HG03442 (cell line): Measurements from ENCODE around the gene RAD51B.
"Not testable (repeated sequence)": the region's sequence is repeated elsewhere in the genome, so short reads cannot be mapped to it uniquely, and the experiment has no call there.

ENCODE experiments used
- ATAC-seq: cut with Tn5 transposase; IDR thresholded peaks from one replicate; pipeline ENCODE4 v1.9.1; 2021; ENCODE audit warnings: mild to moderate bottlenecking, moderate library complexity; ENCODE audit not compliant: unreplicated experiment

The RAD51B gene

DNA sequence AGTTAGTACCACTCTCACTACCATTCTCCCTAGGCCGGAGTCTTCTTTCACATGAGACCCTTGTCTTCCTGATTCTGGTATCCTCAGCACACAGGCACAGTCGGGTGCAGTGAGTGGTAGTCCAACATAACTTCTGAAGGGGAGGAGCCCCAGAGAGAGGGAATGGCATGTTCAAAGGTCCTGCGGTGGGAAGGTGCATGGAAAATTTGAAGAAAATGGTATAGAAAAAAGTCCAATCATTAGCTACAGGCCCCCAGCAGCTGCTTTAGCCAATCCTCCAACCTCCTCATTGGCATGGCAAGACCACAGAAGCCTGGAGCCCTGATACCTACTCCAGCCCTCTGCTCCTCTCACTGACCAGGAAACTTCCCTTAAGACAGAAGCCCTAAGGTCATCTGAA lies 876.7 kb downstream of the RAD51B start:
- no peak for ATAC-seq

GRCh38 chr14:68696721-68697495 lies 877.3 kb downstream of the RAD51B start:
- no peak for ATAC-seq

GRCh38 chr14:68698773-68699172 lies 879.2 kb downstream of the RAD51B start:
- ATAC-seq = not testable (repeated sequence)

DNA sequence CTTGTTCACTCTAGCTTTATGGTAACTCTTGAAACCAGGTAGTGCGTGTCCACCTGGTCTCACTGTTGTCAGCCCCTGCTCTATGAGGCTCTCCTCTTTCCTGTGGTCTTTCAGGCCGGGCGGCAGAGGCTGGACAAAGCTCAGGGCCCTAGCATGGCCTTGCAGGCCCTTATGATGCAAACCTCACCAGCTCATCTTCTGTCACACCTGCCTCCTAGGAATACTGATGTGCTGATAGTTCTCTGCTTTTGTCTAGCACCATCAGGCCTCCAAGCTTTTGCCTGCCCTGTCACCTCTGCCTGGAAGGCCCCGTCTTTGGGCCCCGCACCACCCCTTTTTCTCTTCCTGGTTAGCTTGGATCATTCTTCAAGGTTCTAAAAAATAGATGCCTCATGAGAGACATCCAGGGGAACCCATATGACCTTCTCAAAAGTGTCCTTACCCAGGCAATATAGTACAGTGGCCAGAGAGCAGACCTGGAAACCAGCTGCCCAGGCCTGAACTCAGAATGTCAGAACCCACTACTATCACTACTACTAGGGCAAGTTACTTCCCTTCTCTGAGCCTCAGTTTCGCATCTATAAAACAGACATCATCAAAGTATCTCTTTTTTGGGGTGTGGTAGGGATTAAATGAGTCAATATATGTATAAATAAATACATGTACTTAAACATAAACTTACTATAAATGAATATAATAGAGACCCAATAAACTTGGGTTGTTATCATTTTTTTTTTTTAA lies 881.6 kb downstream of the RAD51B start:
- no peak for ATAC-seq

DNA sequence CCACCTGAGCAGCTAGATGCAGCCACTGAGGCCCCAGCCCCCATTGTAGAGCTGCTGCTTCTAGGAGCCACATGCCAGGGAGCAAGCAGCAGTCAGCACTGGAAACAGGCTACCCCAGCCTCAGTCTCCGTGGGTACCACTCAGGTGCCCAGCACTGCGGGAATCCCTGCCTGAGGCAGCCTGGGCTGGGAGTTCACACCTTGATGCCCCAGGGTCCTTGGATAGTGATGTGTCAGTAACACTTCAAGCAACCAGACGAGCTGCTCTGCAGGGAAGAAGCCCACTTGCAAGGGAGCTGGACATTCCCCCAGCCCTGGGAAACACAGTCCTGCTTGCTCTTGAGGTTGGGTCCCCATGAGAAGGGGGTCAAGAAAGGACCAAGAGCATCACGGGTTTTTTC lies 882.6 kb downstream of the RAD51B start:
- ATAC-seq = no peak

DNA sequence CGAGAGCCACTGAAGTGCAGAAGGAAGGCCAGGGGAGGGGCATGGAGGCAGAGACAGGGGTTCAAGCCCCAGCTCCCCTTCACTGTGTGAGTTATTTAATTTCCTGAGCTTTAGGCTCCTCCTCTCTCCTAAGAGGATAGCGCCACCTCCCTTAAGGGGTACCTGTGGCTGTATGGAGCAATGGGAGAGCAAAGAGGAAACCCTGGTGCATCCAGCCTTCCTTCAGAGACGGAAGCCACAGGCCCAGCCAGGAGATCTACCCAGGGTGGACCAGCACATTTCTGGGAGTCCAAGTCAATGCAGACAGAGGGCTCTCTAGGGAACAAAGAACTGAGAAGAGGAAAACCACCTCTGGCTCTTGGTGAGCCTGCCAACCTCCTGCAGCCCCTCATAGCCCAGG lies 883.0 kb downstream of the RAD51B start:
- ATAC-seq = no peak

DNA sequence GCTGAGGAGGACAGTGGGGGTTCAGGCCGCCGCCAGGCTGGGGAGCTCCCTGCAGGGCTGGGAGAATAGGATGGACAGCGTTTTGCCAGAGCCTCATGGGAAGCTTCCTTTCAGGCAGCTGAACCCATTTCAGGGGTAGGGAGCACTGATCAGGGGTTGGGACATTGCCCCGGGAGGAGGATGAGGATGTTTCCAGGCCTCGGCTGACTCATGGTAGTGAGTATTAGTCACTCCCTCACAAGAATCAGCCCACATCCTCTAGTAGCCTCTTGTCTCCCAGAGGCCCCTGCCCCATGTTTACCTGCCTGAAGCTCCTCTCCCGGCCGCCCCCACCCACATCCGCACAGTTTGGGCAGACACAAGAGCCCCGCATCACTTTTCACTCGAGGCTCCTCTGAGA lies 883.5 kb downstream of the RAD51B start:
- ATAC-seq = no peak

- ATAC-seq = no peak
Measured at GRCh38 chr14:68704736-68705720, 885.4 kb downstream of the RAD51B start.

GRCh38 chr14:68705741-68706283 lies 886.2 kb downstream of the RAD51B start:
- no peak for ATAC-seq

- no peak for ATAC-seq
Measured at GRCh38 chr14:68707482-68707881, 887.9 kb downstream of the RAD51B start.

- ATAC-seq = no peak
Measured at GRCh38 chr14:68708343-68708742, 888.8 kb downstream of the RAD51B start.

- no peak for ATAC-seq
Measured at GRCh38 chr14:68709007-68709406, 889.4 kb downstream of the RAD51B start.

DNA sequence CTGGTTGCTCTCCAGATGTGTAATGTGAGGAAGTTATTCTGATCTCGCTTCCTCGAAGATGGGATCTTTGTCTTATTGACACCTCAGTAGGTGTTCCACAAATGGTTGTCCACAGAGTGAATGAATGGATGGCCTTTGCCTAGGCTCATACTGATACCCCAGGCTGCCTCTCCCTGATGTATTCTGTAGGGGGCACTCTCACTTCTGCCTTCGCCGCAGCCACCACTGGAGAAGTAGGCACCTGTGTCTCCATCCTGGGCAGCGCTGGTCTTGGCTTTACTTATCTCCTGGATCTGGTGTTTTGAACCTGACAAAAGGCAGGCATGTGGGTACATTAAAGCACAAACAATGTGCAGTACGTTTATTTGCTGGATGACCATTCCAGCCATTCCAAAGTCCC lies 891.2 kb downstream of the RAD51B start:
- no peak for ATAC-seq

GRCh38 chr14:68711561-68712309 lies 892.2 kb downstream of the RAD51B start:
- no peak for ATAC-seq

DNA sequence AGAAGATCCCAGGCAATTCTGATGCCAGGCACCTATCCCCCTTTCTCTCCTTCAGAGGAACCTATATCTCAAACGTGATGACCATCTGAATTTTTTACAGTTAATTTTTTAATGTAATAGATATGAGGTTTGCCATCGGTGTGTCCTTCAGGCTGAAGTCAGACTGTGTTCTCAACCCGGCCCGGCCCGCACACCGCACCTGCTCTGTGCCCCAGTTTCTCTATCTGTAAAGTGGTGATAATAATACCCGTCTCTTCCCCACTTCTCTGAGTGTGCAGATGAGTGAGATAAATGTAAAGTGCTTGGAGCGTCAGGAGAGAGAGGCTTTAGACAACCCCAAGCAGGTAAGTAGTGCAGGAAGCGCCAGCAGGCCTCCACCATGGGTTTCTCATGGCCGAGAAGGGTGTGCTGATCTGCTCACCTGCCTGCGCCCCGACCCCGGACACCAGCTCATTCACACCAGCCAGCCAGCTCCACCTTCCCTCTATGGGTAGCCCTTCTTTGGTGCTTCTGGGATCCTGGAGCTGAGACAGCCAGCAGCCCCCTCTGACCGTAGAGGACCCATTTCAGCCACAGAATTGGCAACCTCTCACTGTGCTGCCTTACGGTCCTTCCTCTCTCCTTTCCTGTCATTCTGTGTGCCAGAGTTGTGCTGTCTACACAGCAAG lies 893.3 kb downstream of the RAD51B start:
- ATAC-seq = no peak

GRCh38 chr14:68713782-68714181 lies 894.2 kb downstream of the RAD51B start:
- no peak for ATAC-seq

GRCh38 chr14:68714991-68715924 lies 895.7 kb downstream of the RAD51B start:
- no peak for ATAC-seq

DNA sequence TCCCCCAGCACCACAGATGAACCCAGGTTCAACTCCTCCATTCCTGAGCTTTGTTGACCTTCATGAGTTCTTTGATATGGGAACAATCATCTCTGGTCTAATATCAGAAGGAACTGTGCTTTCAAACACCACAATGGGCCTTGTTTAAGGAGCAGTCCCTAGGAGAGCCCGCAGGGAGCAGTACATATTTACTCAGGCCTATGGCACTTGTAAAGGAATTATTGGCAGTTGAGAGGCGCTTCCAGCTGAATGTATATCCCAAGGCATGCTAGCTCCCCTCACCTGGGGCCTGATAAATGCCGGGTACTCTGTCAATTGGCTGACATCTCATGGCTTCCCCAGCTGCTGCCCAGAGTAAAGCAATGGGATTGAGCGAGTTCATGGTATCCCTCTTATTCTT lies 897.1 kb downstream of the RAD51B start:
- no peak for ATAC-seq
